GM23338 (cell line): ENCODE data around the gene ARAP1. TPM values are rescaled to one million over a fixed set of nuclear protein-coding genes. Genes with fewer than 3 reads are reported as not detected.

Experiments used
- ATAC-seq: fragments of 200-7000 bp; cut with Tn5 transposase; 3 replicates; pipeline ENCODE4 v1.9.1; 2020
- DNase-seq: peaks from one replicate; pipeline ENCODE4 v3.0.0-alpha.2; 2015; ENCODE audit warnings: low spot score
- H2AFZ ChIP-seq: fragments of 200-600 bp; sonication (generic); 2 replicates; pipeline ENCODE4 v1.8.0; 2016; ENCODE audit warnings: antibody characterized with exemption, mild to moderate bottlenecking, moderate library complexity
- H3F3A ChIP-seq: fragments of 200-600 bp; sonication (generic); replicated peaks from 2 replicates; pipeline ENCODE4 v1.8.0; 2017; ENCODE audit warnings: antibody characterized with exemption, mixed run types, low read depth
- H3K27ac ChIP-seq: fragments of 200-600 bp; sonication (generic); 2 replicates; pipeline ENCODE4 v1.6.1; 2016; ENCODE audit warnings: low read depth
- H3K27me3 ChIP-seq: fragments of 200-600 bp; sonication (generic); 2 replicates; pipeline ENCODE4 v1.8.0; 2016; ENCODE audit warnings: mild to moderate bottlenecking, mixed run types, moderate library complexity; ENCODE audit not compliant: insufficient read depth
- H3K36me3 ChIP-seq: fragments of 200-600 bp; sonication (generic); 2 replicates; pipeline ENCODE4 v1.8.0; 2016; ENCODE audit warnings: mild to moderate bottlenecking; ENCODE audit not compliant: insufficient read depth
- H3K4me1 ChIP-seq: fragments of 200-600 bp; sonication (generic); 2 replicates; pipeline ENCODE4 v1.8.0; 2016; ENCODE audit warnings: mild to moderate bottlenecking, moderate library complexity; ENCODE audit not compliant: insufficient read depth
- H3K4me2 ChIP-seq: fragments of 200-600 bp; sonication (generic); 2 replicates; pipeline ENCODE4 v1.7.1; 2017; ENCODE audit warnings: mixed run types
- H3K4me3 ChIP-seq: fragments of 200-600 bp; sonication (generic); 2 replicates; pipeline ENCODE4 v1.6.1; 2016; ENCODE audit warnings: mixed run types
- H3K79me2 ChIP-seq: fragments of 200-600 bp; sonication (generic); replicated peaks from 2 replicates; pipeline ENCODE4 v1.8.0; 2017; ENCODE audit warnings: mild to moderate bottlenecking; ENCODE audit not compliant: insufficient read depth
- H3K9me2 ChIP-seq: fragments of 200-600 bp; sonication (generic); 2 replicates; pipeline ENCODE4 v1.8.0; 2017; ENCODE audit not compliant: insufficient read depth
- H4K20me1 ChIP-seq: fragments of 200-600 bp; sonication (generic); replicated peaks from 2 replicates; pipeline ENCODE4 v1.8.0; 2017; ENCODE audit warnings: mild to moderate bottlenecking; ENCODE audit not compliant: insufficient read depth
- H3K27ac Mint-ChIP-seq: 2 replicates; pipeline ENCODE4 v1.8.0; 2020; ENCODE audit warnings: inconsistent platforms, mild to moderate bottlenecking, moderate library complexity, mixed read lengths
- H3K27me3 Mint-ChIP-seq: 3 replicates; pipeline ENCODE4 v1.8.0; 2022; ENCODE audit warnings: low read depth, mild to moderate bottlenecking, moderate library complexity, mixed read lengths, inconsistent platforms; ENCODE audit not compliant: insufficient read depth, poor library complexity
- H3K36me3 Mint-ChIP-seq: 3 replicates; pipeline ENCODE4 v1.8.0; 2021; ENCODE audit warnings: low read depth, mild to moderate bottlenecking, inconsistent platforms, moderate library complexity, mixed read lengths
- H3K4me1 Mint-ChIP-seq: 3 replicates; pipeline ENCODE4 v1.8.0; 2020; ENCODE audit warnings: mild to moderate bottlenecking, inconsistent platforms, mixed read lengths
- H3K4me3 Mint-ChIP-seq: 3 replicates; pipeline ENCODE4 v1.8.0; 2021; ENCODE audit warnings: moderate library complexity, mild to moderate bottlenecking, inconsistent platforms, mixed read lengths
- H3K9me3 Mint-ChIP-seq: 3 replicates; pipeline ENCODE4 v1.8.0; 2020; ENCODE audit warnings: moderate library complexity, mild to moderate bottlenecking, inconsistent platforms, mixed read lengths
- CREB1 ChIP-seq: fragments of 250-450 bp; sonication (Bioruptor Pico); IDR thresholded peaks from 2 replicates; pipeline ENCODE4 v1.5.0; 2020; ENCODE audit warnings: low read depth, mild to moderate bottlenecking, moderate library complexity
- CTCF ChIP-seq, 2 experiments: fragments of 200-600 bp in 1 of 2; sonication (generic) in 1 of 2; conservative IDR thresholded peaks; 2 replicates each; pipeline versions ENCODE4 v1.5.1 to v1.6.1; 2016 to 2017; ENCODE audit warnings: antibody characterized with exemption in 2 of 2, low read depth in 2 of 2, mild to moderate bottlenecking in 2 of 2, moderate library complexity in 1 of 2
- EZH2 ChIP-seq: fragments of 200-600 bp; sonication (generic); IDR thresholded peaks from one replicate; pipeline ENCODE4 v1.8.0; 2017; ENCODE audit warnings: antibody characterized with exemption, mild to moderate bottlenecking, low read depth; ENCODE audit not compliant: unreplicated experiment
- NANOG ChIP-seq: IDR thresholded peaks from 2 replicates; pipeline ENCODE4 v1.6.1; 2016; ENCODE audit warnings: antibody characterized with exemption, borderline replicate concordance
- POLR2AphosphoS5 ChIP-seq: IDR thresholded peaks from 2 replicates; pipeline ENCODE4 v1.6.1; 2016; ENCODE audit warnings: antibody characterized with exemption, low read depth
- STAT1 ChIP-seq: IDR thresholded peaks from one replicate; pipeline ENCODE4 v1.6.1; 2016; ENCODE audit warnings: antibody characterized with exemption; ENCODE audit not compliant: unreplicated experiment
- ZNF114 ChIP-seq: fragments of 250-450 bp; sonication (Bioruptor Pico); IDR thresholded peaks from 2 replicates; pipeline ENCODE4 v1.5.0; 2020; ENCODE audit warnings: mild to moderate bottlenecking, moderate library complexity
- ZNF331 ChIP-seq: fragments of 250-450 bp; sonication (Bioruptor Pico); IDR thresholded peaks from 2 replicates; pipeline ENCODE4 v1.5.0; 2020; ENCODE audit warnings: low read depth, mild to moderate bottlenecking, moderate library complexity
- ZNF462 ChIP-seq: fragments of 250-450 bp; sonication (Bioruptor Pico); IDR thresholded peaks from 2 replicates; pipeline ENCODE4 v1.5.0; 2020; ENCODE audit warnings: mild to moderate bottlenecking, moderate library complexity
- polyA plus RNA-seq: library from polyadenylated mRNA; unstranded; fragments of >200 nt; fragmentation: Nextera tagmentation; extraction: Ambion mirVana; gene quantifications from 2 replicates; pipeline ENCODE4 v1.2.1, GENCODE V29; 2016
- total RNA-seq: library from RNA; depleted of rRNA; stranded (reverse); fragments of >200 nt; shearing (Covaris generic); gene quantifications from 2 replicates; pipeline ENCODE4 v1.2.3, GENCODE V29; 2014
- TF ChIP-seq, protein P1 (sequence below): IDR thresholded peaks from one replicate; pipeline ENCODE4 v1.6.1; 2018; ENCODE audit warnings: antibody characterized with exemption; ENCODE audit not compliant: unreplicated experiment

Gene ARAP1
- total and polyA plus RNA-seq, 2 experiments from 2014 or later, result 24.5 to 116 TPM

- Mint-ChIP-seq H3K9me3 (no peaks in the 10 kb centered on the region), H3K27me3 (peaks cover 5% of the 10 kb centered on the region), H3K4me1 (peaks cover 7% of the 10 kb centered on the region), H3K27ac (no peak overlapping the region), H3K4me3 (no peak overlapping the region), H3K36me3 (no peaks in the 10 kb centered on the region)
- no peaks in the 10 kb centered on the region for H3K9me2 ChIP-seq
- ATAC-seq (no peak), DNase-seq (no peak)
- no peak overlapping the region for H2AFZ ChIP-seq
- no peaks in the 10 kb centered on the region; the same call in 1 of the 2 replicates for H3K4me1 ChIP-seq
- no peak overlapping the region for H3K27ac ChIP-seq
- H4K20me1 ChIP-seq, result no peaks in the 10 kb centered on the region
- no peak for TF ChIP-seq CTCF (conservative IDR thresholded peaks at IDR 0.05; ENCODE audit: low read depth in 2 of 2)
- TF ChIP-seq STAT1, result no peak
- no peak for TF ChIP-seq ZNF331
- no peak for TF ChIP-seq NANOG
- no peak for TF ChIP-seq CREB1 (CRISPR knock-in tag)
- no peak for TF ChIP-seq ZNF462 (CRISPR knock-in tag)
- TF ChIP-seq POLR2AphosphoS5, result no peak
- no peak for TF ChIP-seq ZNF114 (CRISPR knock-in tag)
- TF ChIP-seq, protein P1, sequence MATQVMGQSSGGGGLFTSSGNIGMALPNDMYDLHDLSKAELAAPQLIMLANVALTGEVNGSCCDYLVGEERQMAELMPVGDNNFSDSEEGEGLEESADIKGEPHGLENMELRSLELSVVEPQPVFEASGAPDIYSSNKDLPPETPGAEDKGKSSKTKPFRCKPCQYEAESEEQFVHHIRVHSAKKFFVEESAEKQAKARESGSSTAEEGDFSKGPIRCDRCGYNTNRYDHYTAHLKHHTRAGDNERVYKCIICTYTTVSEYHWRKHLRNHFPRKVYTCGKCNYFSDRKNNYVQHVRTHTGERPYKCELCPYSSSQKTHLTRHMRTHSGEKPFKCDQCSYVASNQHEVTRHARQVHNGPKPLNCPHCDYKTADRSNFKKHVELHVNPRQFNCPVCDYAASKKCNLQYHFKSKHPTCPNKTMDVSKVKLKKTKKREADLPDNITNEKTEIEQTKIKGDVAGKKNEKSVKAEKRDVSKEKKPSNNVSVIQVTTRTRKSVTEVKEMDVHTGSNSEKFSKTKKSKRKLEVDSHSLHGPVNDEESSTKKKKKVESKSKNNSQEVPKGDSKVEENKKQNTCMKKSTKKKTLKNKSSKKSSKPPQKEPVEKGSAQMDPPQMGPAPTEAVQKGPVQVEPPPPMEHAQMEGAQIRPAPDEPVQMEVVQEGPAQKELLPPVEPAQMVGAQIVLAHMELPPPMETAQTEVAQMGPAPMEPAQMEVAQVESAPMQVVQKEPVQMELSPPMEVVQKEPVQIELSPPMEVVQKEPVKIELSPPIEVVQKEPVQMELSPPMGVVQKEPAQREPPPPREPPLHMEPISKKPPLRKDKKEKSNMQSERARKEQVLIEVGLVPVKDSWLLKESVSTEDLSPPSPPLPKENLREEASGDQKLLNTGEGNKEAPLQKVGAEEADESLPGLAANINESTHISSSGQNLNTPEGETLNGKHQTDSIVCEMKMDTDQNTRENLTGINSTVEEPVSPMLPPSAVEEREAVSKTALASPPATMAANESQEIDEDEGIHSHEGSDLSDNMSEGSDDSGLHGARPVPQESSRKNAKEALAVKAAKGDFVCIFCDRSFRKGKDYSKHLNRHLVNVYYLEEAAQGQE, result no peak
- no peak for TF ChIP-seq EZH2
- no peaks in the 10 kb centered on the region for H3K79me2 ChIP-seq
- H3F3A ChIP-seq, result no peaks in the 10 kb centered on the region
- no peak overlapping the region for H3K4me2 ChIP-seq
- H3K27me3 ChIP-seq, result no peaks in the 10 kb centered on the region
- no peak overlapping the region for H3K4me3 ChIP-seq
- H3K36me3 ChIP-seq, result no peaks in the 10 kb centered on the region
These were observed 21.5 kb upstream of the ARAP1 start for GRCh38 chr11:72773696-72774095.
